Mucosa of stomach (tissue), 1 donor: ENCODE data around the gene C6orf132.

Experiments used
- H3K27me3 ChIP-seq: one replicate; pipeline ENCODE4 v1.7.0; 2013; ENCODE audit warnings: mild to moderate bottlenecking, low read length; ENCODE audit not compliant: control insufficient read depth, insufficient read depth
- H3K36me3 ChIP-seq: one replicate; pipeline ENCODE4 v1.7.0; 2013; ENCODE audit warnings: low read length; ENCODE audit not compliant: control insufficient read depth, insufficient read depth
- H3K4me1 ChIP-seq: one replicate; pipeline ENCODE4 v1.7.0; 2013; ENCODE audit warnings: mild to moderate bottlenecking, low read length; ENCODE audit not compliant: control insufficient read depth, insufficient read depth
- H3K4me3 ChIP-seq: one replicate; pipeline ENCODE4 v1.7.0; 2013; ENCODE audit warnings: low read length
- H3K9ac ChIP-seq: one replicate; pipeline ENCODE4 v1.7.0; 2013; ENCODE audit warnings: mild to moderate bottlenecking, low read length, moderate library complexity
- H3K9me3 ChIP-seq: one replicate; pipeline ENCODE4 v1.7.0; 2013; ENCODE audit warnings: mild to moderate bottlenecking, low read length, moderate library complexity; ENCODE audit not compliant: control insufficient read depth
- donor health status: Pancreatic carcinoma.

Gene C6orf132, protein sequence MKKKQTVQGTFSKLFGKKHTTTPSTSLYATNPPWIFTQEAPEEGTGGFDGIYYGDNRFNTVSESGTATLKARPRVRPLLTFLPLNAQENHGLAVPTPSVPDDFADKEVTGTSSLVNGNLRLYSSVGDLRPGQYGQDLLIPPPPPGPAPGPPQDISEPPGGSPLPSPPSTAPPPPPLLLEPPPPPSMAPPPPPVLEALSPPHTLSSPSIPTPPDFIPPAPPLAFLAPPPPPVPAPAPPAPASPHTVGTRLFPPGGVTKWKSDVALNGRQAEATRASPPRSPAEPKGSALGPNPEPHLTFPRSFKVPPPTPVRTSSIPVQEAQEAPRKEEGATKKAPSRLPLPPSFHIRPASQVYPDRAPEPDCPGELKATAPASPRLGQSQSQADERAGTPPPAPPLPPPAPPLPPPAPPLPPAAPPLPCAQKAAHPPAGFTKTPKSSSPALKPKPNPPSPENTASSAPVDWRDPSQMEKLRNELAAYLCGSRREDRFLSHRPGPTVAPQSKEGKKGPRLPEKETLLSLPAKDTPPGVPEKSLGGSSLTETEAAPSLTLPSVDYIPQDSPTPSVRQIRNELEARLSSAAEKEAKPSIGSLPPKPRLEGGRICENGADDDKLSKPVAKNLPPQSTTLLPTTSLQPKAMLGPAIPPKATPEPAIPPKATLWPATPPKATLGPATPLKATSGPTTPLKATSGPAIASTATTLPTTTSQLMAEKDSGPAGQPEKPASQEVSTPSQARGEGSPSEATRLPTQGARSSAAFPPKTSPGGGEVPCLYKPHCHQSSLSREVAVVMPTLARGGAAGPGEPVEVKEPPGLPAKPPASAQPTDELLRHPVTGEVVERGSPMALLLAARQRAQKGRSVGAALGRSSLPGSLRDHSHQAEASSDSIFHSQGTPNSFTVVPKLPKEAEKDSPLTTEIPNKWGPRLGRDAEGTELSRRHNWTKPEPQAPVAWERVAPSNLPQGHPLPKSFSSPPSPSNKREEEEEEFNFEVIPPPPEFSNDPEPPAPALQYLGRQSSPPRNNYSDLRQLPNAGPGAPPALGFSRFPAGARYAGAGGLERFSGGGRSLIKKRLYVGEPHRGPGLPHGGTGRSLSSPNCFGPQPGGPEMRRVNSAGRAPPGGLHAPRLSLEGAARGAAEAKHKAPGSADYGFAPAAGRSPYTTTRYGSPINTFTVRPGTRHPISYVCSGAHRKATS

DNA sequence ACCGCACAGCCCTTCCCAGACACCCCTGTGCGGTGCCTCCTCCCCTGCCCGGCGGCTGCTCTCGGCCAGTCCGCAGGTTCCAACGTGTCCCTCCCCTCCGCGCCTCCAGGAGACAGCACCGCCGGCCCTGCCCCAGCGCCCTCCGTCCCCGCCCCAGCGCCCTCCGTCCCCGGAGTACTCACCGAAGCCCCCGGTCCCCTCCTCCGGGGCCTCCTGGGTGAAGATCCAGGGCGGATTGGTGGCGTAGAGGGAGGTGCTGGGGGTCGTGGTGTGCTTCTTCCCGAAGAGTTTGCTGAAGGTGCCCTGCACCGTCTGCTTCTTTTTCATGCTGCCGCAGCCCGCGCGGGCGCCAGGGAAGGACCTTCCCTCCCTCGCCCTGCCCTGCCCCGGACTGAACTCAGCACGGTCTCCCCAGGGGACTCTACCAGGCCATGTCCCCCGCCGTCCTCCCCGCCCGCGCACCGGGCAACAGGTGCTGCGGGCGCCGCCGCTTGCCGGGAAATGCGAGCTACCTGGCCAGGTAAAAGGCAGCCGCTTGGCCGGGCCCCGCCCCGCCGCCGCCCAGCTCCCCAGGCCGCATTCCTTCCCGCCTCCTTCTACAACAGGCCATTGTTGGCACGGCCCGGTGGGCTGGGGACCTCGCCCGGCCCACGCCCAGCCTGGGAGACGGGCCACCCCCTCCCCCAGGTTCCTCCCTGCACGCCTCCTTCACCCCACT, at the start of gene C6orf132:
Gene C6orf132, minus strand, starts transcription at position 503 of the 718 bp plus-strand sequence. Its CDS starts 176 bp downstream, at position 327.
- H3K36me3 ChIP-seq: no peaks in the 10 kb centered on the region
- peak within 1 kb of the TSS; percentile 98 for H3K9ac ChIP-seq
- no peaks in the 10 kb centered on the region for H3K9me3 ChIP-seq
- H3K4me3 ChIP-seq: peak within 1 kb of the TSS; percentile 91
- H3K27me3 ChIP-seq: no peaks in the 10 kb centered on the region
- peaks cover 42% of the 10 kb centered on the region for H3K4me1 ChIP-seq

DNA sequence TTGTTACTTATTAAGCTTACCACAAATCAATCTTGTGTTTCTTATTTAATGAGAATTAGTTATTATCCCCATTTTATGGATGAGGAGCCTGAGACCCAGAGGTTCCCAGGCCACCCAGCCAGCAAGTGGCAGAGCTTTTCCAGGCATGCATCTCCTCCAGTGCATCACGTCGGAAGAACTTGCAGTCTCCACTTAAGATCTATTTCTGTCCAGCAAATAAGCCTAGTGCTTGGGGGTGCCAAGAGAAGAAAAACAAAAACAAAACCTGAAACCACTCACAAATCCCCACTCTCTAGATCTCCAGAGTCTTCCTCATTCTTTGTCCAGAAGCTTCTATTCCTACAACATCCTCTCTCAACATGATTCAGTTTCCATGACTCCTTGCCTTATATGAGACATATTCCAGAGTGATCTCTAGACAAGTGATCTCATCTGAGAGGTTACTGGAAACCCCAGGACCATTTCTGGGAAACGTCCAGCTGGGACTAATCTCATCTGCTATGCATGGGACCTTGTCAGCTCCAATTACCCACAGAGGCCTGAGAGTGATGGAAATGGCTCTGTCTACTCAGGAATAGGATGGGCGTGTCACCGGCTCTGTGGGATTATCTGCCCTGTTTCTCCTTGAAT, 48.2 kb upstream of the C6orf132 start:
- Histone ChIP-seq H3K9ac (no peak overlapping the region), H3K4me3 (no peak overlapping the region), H3K4me1 (no peaks in the 10 kb centered on the region), H3K36me3 (no peaks in the 10 kb centered on the region), H3K27me3 (no peaks in the 10 kb centered on the region), H3K9me3 (no peaks in the 10 kb centered on the region)

DNA sequence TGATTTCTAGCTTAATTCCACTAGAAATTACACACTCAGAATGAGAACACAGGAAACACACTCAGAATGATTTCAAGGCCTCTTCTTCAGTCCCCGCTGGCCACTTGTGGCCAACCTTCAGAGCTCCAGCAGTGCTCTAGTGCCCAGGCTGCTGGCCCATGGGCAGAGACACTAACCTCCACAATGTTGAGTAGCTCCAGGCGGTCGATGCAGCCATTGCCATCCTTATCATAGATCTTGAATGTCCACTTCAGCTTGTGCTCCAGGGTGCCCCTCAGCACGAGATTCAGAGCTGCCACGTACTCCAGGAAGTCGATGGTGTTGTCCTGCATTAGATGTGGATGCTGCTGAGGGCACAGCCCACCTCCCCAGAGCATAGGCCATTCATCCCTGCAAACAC, 46.0 kb upstream of the C6orf132 start:
- Histone ChIP-seq H3K4me1 (no peaks in the 10 kb centered on the region), H3K4me3 (no peak overlapping the region), H3K9ac (no peak overlapping the region), H3K27me3 (no peaks in the 10 kb centered on the region), H3K9me3 (no peaks in the 10 kb centered on the region), H3K36me3 (no peaks in the 10 kb centered on the region)

DNA sequence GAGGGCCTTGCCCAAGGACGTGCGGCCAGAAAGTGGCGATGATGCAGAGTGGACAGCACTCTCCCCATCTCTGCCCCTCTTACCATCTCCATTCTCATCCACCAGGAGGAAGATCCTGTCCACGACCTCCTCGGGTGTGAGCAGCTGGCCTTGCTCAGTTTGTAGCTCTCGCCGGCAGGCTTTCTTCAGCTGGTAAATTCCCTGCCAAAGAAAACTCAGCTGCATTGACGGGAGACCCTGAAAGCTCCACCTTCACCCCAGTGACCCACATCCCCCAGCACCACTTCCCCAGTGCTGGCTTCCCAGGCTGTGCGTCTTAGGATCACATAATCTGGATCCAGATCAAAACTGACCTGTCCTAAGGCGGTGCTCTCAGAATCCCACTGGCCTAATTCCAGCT, 43.2 kb upstream of the C6orf132 start:
- Histone ChIP-seq H3K36me3 (no peaks in the 10 kb centered on the region), H3K4me3 (no peak overlapping the region), H3K9me3 (no peaks in the 10 kb centered on the region), H3K27me3 (no peaks in the 10 kb centered on the region), H3K9ac (no peak overlapping the region), H3K4me1 (no peaks in the 10 kb centered on the region)

DNA sequence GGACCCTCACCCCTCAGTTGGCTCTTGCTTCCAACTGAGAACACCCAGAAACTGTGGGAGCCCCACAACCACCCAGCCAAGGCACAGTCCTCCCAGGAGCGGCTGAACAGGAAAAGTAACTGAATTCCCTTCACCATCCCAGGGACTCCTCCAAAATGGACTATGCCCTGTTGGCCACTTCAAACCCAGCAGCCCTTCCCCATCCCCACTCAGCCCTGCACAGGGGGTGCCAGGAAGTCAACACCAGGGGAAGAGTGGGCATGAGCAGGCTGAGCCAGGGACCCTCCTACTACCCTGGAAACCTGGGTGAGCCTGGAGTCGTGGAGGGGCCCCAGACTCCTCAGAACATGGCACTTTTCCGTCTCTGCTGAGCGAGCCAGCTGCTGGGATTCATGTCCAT, 42.1 kb upstream of the C6orf132 start:
- Histone ChIP-seq H3K27me3 (no peaks in the 10 kb centered on the region), H3K9ac (no peak overlapping the region), H3K9me3 (no peaks in the 10 kb centered on the region), H3K4me3 (no peak overlapping the region), H3K4me1 (no peaks in the 10 kb centered on the region), H3K36me3 (no peaks in the 10 kb centered on the region)

DNA sequence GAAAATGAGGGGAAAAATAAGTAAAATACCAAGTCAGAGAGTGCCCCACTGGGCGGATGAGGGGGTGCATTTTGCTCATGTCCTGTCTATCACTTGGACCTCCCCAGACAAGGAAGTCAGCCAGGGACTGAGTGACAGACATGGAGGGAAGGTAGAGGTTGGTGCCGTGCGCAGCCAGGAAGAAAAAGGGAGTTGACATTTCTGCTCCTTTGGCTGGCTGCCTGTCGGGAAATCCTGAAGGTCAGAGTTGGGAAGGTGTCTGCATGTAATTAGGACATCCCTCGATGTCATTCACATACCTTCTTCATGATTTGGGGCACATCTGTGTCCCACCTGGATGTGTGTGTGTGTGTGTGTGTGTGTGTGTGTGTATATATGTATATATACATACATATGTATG, 39.7 kb upstream of the C6orf132 start:
- H3K27me3 ChIP-seq: peaks cover 12% of the 10 kb centered on the region
- H3K9me3 ChIP-seq: no peaks in the 10 kb centered on the region
- no peak overlapping the region for H3K4me3 ChIP-seq
- H3K36me3 ChIP-seq: no peaks in the 10 kb centered on the region
- no peaks in the 10 kb centered on the region for H3K4me1 ChIP-seq
- no peak overlapping the region for H3K9ac ChIP-seq

DNA sequence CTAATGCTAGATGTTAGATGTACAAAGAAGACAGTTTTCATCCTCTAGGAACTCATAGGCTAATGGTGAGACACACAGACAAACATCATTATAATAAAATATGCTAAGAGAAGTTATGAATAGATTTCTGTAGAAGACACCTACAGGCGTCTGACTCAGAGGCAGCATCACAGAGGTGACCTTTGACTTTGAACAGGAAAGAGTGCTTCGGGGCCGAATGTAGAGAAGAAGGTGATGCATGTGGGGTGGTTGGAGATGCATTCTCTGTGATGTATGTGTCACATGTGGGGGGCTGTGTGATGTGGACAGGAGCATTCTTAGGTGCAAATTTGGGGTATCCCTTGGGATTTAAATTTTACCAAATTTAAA, 37.5 kb upstream of the C6orf132 start:
- Histone ChIP-seq H3K36me3 (no peaks in the 10 kb centered on the region), H3K9ac (no peak overlapping the region), H3K4me1 (no peaks in the 10 kb centered on the region), H3K27me3 (peaks cover 12% of the 10 kb centered on the region), H3K4me3 (no peak overlapping the region), H3K9me3 (no peaks in the 10 kb centered on the region)

DNA sequence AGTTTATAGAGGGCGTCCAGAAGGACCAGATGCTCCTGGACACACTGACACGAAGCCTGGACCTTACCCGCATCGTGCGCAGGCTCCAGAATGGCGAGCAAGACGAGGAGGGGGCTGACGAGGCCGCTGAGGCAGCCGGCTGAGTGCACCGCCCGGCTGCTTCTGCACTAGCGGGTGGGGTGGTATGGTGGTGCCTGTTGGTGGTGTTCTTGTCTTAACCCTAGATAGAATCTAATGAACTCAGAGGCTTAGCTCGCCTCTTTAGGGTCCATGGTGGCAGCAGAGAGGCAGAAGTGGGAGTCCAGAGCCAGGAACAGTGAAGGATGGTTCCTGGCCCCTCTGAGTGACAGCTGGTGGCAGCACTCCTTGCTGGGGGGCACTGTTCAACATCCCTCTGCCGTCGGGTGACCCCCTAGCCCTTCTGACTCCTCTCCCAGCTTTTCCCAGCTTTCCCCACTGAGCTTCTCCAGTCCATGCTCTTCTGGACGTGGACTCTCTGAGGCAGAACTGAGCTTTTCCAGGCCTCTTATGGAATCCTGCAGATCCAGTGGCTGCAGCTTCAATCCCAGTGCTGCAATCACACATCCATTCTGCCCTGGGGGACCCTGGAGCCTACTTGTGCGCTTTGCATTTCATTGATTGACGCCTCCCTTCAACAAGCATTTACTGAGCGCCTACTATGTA, 37.0 kb upstream of the C6orf132 start:
- H3K27me3 ChIP-seq: peaks cover 12% of the 10 kb centered on the region
- no peak overlapping the region for H3K9ac ChIP-seq
- H3K36me3 ChIP-seq: no peaks in the 10 kb centered on the region
- no peaks in the 10 kb centered on the region for H3K9me3 ChIP-seq
- no peak overlapping the region for H3K4me3 ChIP-seq
- no peaks in the 10 kb centered on the region for H3K4me1 ChIP-seq

DNA sequence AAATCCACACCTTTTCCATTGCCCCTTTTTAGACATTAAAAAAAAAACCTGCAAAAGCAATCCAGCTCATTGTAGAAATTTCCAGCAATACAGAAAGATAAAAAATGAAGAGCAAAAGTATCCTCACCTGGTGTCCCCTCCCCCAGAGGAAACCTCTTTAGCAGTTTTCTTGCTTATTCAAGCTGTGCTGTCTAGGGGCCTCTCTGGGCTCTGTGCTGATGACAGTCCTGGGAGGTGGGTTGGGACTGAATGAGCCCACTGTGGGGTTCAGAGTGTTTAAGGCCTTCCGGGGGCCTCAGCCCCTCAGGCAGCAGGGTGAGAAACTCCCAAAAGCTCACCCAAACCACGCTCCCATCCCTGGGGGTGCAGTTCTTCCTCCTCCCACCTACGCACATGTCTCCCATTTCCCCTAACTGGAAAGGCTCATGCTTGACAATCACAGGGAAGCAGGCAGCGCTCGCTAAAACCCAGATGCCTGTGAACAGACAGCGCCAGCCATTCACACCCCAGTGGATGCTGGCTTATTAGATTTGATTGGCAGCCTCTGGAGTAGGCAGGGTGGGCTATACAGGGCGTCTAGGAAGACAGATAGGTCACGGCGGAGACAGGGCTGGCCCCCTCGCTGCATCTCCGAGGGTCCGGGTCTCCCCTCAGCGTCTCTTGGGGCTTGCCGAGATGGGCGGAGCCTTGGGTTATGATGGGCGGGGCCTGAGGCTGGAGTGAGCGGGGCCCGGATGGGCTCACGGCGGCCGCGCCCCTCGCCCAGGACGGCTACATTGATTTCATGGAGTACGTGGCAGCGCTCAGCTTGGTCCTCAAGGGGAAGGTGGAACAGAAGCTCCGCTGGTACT, 35.3 kb upstream of the C6orf132 start:
- Histone ChIP-seq H3K36me3 (no peaks in the 10 kb centered on the region), H3K4me3 (no peak overlapping the region), H3K9ac (no peak overlapping the region), H3K9me3 (no peaks in the 10 kb centered on the region), H3K27me3 (peaks cover 12% of the 10 kb centered on the region), H3K4me1 (peaks cover 1% of the 10 kb centered on the region)

DNA sequence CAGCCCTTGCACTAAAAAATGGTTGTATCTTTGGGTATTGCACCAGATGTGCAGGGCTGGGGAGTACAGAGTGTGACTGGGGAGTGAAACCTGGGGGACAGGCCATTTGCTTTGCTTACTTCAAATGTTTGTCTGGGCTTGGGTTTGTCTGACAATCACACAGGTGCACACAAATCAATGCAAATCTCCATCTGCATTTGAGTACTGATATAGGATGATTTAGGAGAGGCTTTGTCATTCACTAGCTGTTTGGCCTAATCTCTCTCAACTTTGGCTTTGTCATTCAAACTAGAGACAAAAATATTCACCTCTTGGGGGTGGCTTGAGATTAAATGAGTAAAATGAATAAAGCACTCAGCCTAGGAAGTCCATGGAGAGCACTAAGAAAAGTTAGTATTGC, 34.6 kb upstream of the C6orf132 start:
- no peak overlapping the region for H3K9ac ChIP-seq
- H3K4me1 ChIP-seq: peaks cover 7% of the 10 kb centered on the region
- H3K9me3 ChIP-seq: no peaks in the 10 kb centered on the region
- H3K36me3 ChIP-seq: no peaks in the 10 kb centered on the region
- H3K27me3 ChIP-seq: peaks cover 12% of the 10 kb centered on the region
- no peak overlapping the region for H3K4me3 ChIP-seq
